Liver (tissue), 9 donors: ENCODE data around the gene MGAT5. TPM values are rescaled to one million over a fixed set of nuclear protein-coding genes. Genes with fewer than 3 reads are reported as not detected.

Experiments
- DNase-seq: peaks from one replicate; pipeline ENCODE4 v3.0.0-alpha.2; 2017; ENCODE audit warnings: low spot score
- H3K27ac ChIP-seq, 2 donors: one replicate each; pipeline ENCODE4 v1.7.0; 2013; ENCODE audit warnings: inconsistent platforms in 2 of 2, low read length in 2 of 2, control low read depth in 1 of 2, low read depth in 1 of 2, mild to moderate bottlenecking in 1 of 2
- H3K27me3 ChIP-seq, 4 donors: one replicate each; pipeline versions ENCODE4 v1.6.1 to v1.7.0; 2013; ENCODE audit warnings: low read length in 3 of 4, inconsistent platforms in 1 of 4, mild to moderate bottlenecking in 1 of 4, moderate library complexity in 1 of 4; ENCODE audit not compliant: control insufficient read depth in 4 of 4, insufficient read depth in 4 of 4
- H3K36me3 ChIP-seq, 4 donors: one replicate each; pipeline versions ENCODE4 v1.6.1 to v1.7.0; 2013; ENCODE audit warnings: low read length in 3 of 4, mild to moderate bottlenecking in 3 of 4, low read depth in 1 of 4, moderate library complexity in 1 of 4; ENCODE audit not compliant: control insufficient read depth in 4 of 4, insufficient read depth in 3 of 4
- H3K4me1 ChIP-seq, 4 donors: one replicate each; pipeline versions ENCODE4 v1.6.1 to v1.7.0; 2013; ENCODE audit warnings: low read length in 3 of 4, mild to moderate bottlenecking in 3 of 4, moderate library complexity in 1 of 4; ENCODE audit not compliant: control insufficient read depth in 4 of 4, insufficient read depth in 4 of 4
- H3K4me3 ChIP-seq, 3 donors: one replicate each; pipeline versions ENCODE4 v1.6.1 to v1.7.0; 2013; ENCODE audit warnings: low read length in 3 of 3, control low read depth in 1 of 3, low read depth in 1 of 3, mild to moderate bottlenecking in 1 of 3
- H3K9ac ChIP-seq, 2 donors: one replicate each; pipeline ENCODE4 v1.7.0; 2013; ENCODE audit warnings: low read length in 2 of 2, mild to moderate bottlenecking in 2 of 2, moderate library complexity in 2 of 2, control low read depth in 1 of 2, low read depth in 1 of 2
- H3K9me3 ChIP-seq, 4 donors: one replicate each; pipeline versions ENCODE4 v1.6.1 to v1.7.0; 2013; ENCODE audit warnings: low read length in 3 of 4; ENCODE audit not compliant: control insufficient read depth in 4 of 4
- ATF3 ChIP-seq: IDR thresholded peaks from 2 replicates; pipeline ENCODE4 v1.6.1; 2016; ENCODE audit warnings: antibody characterized with exemption
- EGR1 ChIP-seq, 2 donors: IDR thresholded peaks; 2 replicates each; pipeline ENCODE4 v1.6.1; 2016 to 2018; ENCODE audit warnings: antibody characterized with exemption in 2 of 2, low read depth in 2 of 2
- FOXA1 ChIP-seq: IDR thresholded peaks from 2 replicates; pipeline ENCODE4 v1.6.1; 2016; ENCODE audit warnings: antibody characterized with exemption
- FOXA2 ChIP-seq: IDR thresholded peaks from 2 replicates; pipeline ENCODE4 v1.6.1; 2016; ENCODE audit warnings: antibody characterized with exemption
- GABPA ChIP-seq, 2 donors: IDR thresholded peaks in 1 of 2; conservative IDR thresholded peaks in 1 of 2; 2 replicates each; pipeline ENCODE4 v1.6.1; 2016; ENCODE audit warnings: antibody characterized with exemption in 2 of 2, mild to moderate bottlenecking in 1 of 2, moderate library complexity in 1 of 2
- HNF4A ChIP-seq, 2 donors: conservative IDR thresholded peaks; 2 replicates each; pipeline ENCODE4 v1.6.1; 2016; ENCODE audit warnings: antibody characterized with exemption in 2 of 2, mild to moderate bottlenecking in 2 of 2
- HNF4G ChIP-seq: IDR thresholded peaks from 2 replicates; pipeline ENCODE4 v1.6.1; 2016; ENCODE audit warnings: antibody characterized with exemption
- JUND ChIP-seq, 2 donors: IDR thresholded peaks; 2 replicates each; pipeline ENCODE4 v1.6.1; 2016; ENCODE audit warnings: antibody characterized with exemption in 2 of 2
- MAX ChIP-seq: IDR thresholded peaks from 2 replicates; pipeline ENCODE4 v1.6.1; 2016; ENCODE audit warnings: antibody characterized with exemption
- NR2F2 ChIP-seq: IDR thresholded peaks from 2 replicates; pipeline ENCODE4 v1.6.1; 2016; ENCODE audit warnings: antibody characterized with exemption
- RAD21 ChIP-seq, 2 donors: IDR thresholded peaks; 2 replicates each; pipeline ENCODE4 v1.6.1; 2016; ENCODE audit warnings: antibody characterized with exemption in 2 of 2, mild to moderate bottlenecking in 2 of 2
- RXRA ChIP-seq, 2 donors: IDR thresholded peaks; 2 replicates each; pipeline ENCODE4 v1.6.1; 2017 to 2018; ENCODE audit warnings: antibody characterized with exemption in 2 of 2, mild to moderate bottlenecking in 1 of 2
- SP1 ChIP-seq: IDR thresholded peaks from 2 replicates; pipeline ENCODE4 v1.6.1; 2018; ENCODE audit warnings: antibody characterized with exemption, mild to moderate bottlenecking
- TAF1 ChIP-seq: conservative IDR thresholded peaks from 2 replicates; pipeline ENCODE4 v1.6.1; 2016; ENCODE audit warnings: antibody characterized with exemption, mild to moderate bottlenecking
- YY1 ChIP-seq: IDR thresholded peaks from 2 replicates; pipeline ENCODE4 v1.6.1; 2016; ENCODE audit warnings: antibody characterized with exemption, mild to moderate bottlenecking
- ZBTB33 ChIP-seq: IDR thresholded peaks from 2 replicates; pipeline ENCODE4 v1.6.1; 2016; ENCODE audit warnings: antibody characterized with exemption
- WGBS: extraction: QIAGEN DNeasy Blood & Tissue Kit; methylation state at CpG from one replicate; pipeline ENCODE4 v1.1.7; 2013; 5-methylcytosine and 5-hydroxymethylcytosine counted together
- polyA plus RNA-seq, 2 donors: library from polyadenylated mRNA; stranded (reverse) in 1 of 2; unstranded in 1 of 2; fragments of 200-250 nt in 1 of 2; fragments of >200 nt in 1 of 2; fragmentation: Nextera tagmentation in 1 of 2; extraction: Ambion mirVana in 1 of 2; gene quantifications; one replicate each; pipeline versions ENCODE4 v1.2.1 to v1.2.3, GENCODE V29; 2013 to 2015
- total RNA-seq, 2 donors: library from RNA; depleted of rRNA; stranded (reverse); fragments of >200 nt; gene quantifications; one replicate each; pipeline ENCODE4 v1.2.3, GENCODE V29; 2014
- TF ChIP-seq, protein P1 (sequence below): fragments of 150-350 bp; IDR thresholded peaks from 2 replicates; pipeline ENCODE4 v1.5.1; 2017; ENCODE audit warnings: improper control_type of control experiment, low read depth, low read length; ENCODE audit not compliant: missing input control
- TF ChIP-seq, protein P2 (sequence below): IDR thresholded peaks from 2 replicates; pipeline ENCODE4 v1.6.1; 2016; ENCODE audit warnings: antibody characterized with exemption, mild to moderate bottlenecking
- donor health status: healthy.
- donor health status: healthy.
- donor health status: healthy.
- donor health status: healthy.
- donor health status: healthy.

Gene MGAT5
- total and polyA plus RNA-seq, 4 donors = 1.8 to 12.7 (median 5.6) TPM

- DNase-seq = no peak
- 86% methylated on average over 3 of the region's 3 CpGs for WGBS
- Histone ChIP-seq H3K4me1 (peaks cover 0 to 7% (median 0%) of the 10 kb centered on the region in 4 donors), H3K36me3 (peaks cover 0 to 2% (median 0%) of the 10 kb centered on the region in 4 donors), H3K27me3 (no peaks in the 10 kb centered on the region), H3K9me3 (no peaks in the 10 kb centered on the region), H3K27ac (no peak overlapping the region), H3K9ac (no peak overlapping the region), H3K4me3 (no peak overlapping the region)
- TF ChIP-seq HNF4A (conservative IDR thresholded peaks at IDR 0.05) = no peak
These were observed 67.1 kb downstream of the MGAT5 start for GRCh38 chr2:134320930-134321329.

- no peak overlapping the region for H3K27ac ChIP-seq
- H3K9ac ChIP-seq = no peak overlapping the region
- H3K27me3 ChIP-seq = no peaks in the 10 kb centered on the region
- H3K36me3 ChIP-seq = peaks cover 0 to 2% (median 0%) of the 10 kb centered on the region in 4 donors
- H3K4me3 ChIP-seq = no peak overlapping the region
- 96% methylated on average over 1 of the region's 1 CpG for WGBS
- H3K4me1 ChIP-seq = peaks cover 0 to 7% (median 0%) of the 10 kb centered on the region in 4 donors
- DNase-seq = no peak
- no peak for TF ChIP-seq MAX
- no peak for TF ChIP-seq FOXA1
- no peak for TF ChIP-seq ATF3
- TF ChIP-seq NR2F2 = no peak
- no peak for TF ChIP-seq TAF1
- no peak for TF ChIP-seq YY1
- TF ChIP-seq JUND (IDR thresholded peaks at IDR 0.05) = no peak
- TF ChIP-seq FOXA2 = no peak
- TF ChIP-seq EGR1 (IDR thresholded peaks at IDR 0.05; ENCODE audit: low read depth in 2 of 2) = no peak
- no peak for TF ChIP-seq RXRA (IDR thresholded peaks at IDR 0.05)
- no peak for TF ChIP-seq RAD21 (IDR thresholded peaks at IDR 0.05)
- TF ChIP-seq HNF4G = no peak
- TF ChIP-seq, protein P1, sequence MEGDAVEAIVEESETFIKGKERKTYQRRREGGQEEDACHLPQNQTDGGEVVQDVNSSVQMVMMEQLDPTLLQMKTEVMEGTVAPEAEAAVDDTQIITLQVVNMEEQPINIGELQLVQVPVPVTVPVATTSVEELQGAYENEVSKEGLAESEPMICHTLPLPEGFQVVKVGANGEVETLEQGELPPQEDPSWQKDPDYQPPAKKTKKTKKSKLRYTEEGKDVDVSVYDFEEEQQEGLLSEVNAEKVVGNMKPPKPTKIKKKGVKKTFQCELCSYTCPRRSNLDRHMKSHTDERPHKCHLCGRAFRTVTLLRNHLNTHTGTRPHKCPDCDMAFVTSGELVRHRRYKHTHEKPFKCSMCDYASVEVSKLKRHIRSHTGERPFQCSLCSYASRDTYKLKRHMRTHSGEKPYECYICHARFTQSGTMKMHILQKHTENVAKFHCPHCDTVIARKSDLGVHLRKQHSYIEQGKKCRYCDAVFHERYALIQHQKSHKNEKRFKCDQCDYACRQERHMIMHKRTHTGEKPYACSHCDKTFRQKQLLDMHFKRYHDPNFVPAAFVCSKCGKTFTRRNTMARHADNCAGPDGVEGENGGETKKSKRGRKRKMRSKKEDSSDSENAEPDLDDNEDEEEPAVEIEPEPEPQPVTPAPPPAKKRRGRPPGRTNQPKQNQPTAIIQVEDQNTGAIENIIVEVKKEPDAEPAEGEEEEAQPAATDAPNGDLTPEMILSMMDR = no peak
- TF ChIP-seq HNF4A (conservative IDR thresholded peaks at IDR 0.05) = no peak
- TF ChIP-seq ZBTB33 = no peak
- TF ChIP-seq, protein P2, sequence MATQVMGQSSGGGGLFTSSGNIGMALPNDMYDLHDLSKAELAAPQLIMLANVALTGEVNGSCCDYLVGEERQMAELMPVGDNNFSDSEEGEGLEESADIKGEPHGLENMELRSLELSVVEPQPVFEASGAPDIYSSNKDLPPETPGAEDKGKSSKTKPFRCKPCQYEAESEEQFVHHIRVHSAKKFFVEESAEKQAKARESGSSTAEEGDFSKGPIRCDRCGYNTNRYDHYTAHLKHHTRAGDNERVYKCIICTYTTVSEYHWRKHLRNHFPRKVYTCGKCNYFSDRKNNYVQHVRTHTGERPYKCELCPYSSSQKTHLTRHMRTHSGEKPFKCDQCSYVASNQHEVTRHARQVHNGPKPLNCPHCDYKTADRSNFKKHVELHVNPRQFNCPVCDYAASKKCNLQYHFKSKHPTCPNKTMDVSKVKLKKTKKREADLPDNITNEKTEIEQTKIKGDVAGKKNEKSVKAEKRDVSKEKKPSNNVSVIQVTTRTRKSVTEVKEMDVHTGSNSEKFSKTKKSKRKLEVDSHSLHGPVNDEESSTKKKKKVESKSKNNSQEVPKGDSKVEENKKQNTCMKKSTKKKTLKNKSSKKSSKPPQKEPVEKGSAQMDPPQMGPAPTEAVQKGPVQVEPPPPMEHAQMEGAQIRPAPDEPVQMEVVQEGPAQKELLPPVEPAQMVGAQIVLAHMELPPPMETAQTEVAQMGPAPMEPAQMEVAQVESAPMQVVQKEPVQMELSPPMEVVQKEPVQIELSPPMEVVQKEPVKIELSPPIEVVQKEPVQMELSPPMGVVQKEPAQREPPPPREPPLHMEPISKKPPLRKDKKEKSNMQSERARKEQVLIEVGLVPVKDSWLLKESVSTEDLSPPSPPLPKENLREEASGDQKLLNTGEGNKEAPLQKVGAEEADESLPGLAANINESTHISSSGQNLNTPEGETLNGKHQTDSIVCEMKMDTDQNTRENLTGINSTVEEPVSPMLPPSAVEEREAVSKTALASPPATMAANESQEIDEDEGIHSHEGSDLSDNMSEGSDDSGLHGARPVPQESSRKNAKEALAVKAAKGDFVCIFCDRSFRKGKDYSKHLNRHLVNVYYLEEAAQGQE = no peak
- TF ChIP-seq GABPA (IDR thresholded peaks at IDR 0.05 in 1 of 2, conservative IDR thresholded peaks at IDR 0.05 in 1 of 2) = no peak
- no peak for TF ChIP-seq SP1
- H3K9me3 ChIP-seq = no peaks in the 10 kb centered on the region
These were observed 69.9 kb downstream of the MGAT5 start for GRCh38 chr2:134323777-134324176.
